ENCODE results near the gene NIPBL.
"Not testable (repeated sequence)": the region's sequence is repeated elsewhere in the genome, so short reads cannot be mapped to it uniquely, and the experiment has no call there.

NIPBL gene

GRCh38 chr5:36908544-36909260 is 32.1 kb downstream of the NIPBL start:
- no peak for DNase-seq

DNA sequence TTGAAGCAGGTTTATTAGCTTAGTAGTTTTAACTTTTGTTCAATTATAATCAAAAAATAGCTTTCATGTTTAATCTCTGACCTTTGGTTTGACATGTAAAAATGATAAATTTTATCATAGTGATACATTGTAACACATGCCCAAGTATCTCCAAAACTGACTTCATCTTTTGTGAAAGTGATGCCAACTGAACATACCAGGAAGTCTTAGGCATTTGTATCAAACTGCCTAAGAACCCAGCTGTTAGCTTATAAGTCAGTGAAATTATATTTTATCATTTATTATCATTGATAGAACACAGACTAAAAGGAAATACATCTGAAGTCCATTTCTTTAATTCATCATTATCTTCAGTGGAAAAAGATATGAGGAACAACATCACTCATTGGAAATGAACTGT is 39.1 kb downstream of the NIPBL start:
- DNase-seq, result no peak

- not testable (repeated sequence) for DNase-seq
These were observed 40.0 kb downstream of the NIPBL start for GRCh38 chr5:36916614-36917013.

- DNase-seq, result not testable (repeated sequence)
These were observed 40.8 kb downstream of the NIPBL start for GRCh38 chr5:36917358-36917757.

DNA sequence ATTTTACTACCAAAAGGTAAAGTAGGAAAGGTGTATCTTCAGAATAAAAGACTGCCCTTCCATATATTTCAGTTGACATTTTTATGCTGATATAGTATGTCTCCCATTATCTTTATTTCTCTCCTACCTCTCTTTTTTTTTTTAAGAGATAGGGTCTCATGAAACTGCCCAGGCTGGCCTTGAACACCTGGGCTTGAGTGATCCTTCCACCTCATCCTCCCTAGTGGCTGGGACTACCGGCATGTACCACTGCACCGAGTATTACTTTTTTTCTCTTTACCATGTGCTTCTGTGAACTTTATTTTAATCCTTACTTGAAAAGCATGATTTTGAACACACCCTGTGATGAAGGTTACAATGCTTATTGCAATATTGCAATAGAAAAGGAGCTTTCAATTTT is 42.7 kb downstream of the NIPBL start:
- DNase-seq, result no peak

- no peak for DNase-seq
These were observed 43.1 kb downstream of the NIPBL start for GRCh38 chr5:36919650-36920049.

DNA sequence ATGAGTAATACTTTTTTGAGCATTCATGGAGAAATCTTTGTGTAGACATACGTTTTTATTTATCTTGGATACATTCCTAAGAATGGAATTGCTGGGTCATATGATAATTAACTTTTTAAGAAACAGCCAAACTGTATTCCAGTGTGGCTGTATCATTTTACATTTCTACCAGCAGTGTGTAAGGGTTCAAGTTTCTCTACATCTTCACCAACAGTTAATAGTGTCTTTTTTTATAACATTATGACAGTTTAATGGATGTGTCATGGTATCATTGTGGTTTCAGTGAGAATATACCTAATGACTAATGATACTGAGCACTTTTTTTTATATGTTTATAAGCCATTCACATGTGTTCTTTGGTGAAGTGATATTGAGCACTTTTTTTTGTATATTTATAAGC is 52.4 kb downstream of the NIPBL start:
- DNase-seq, result no peak

DNA sequence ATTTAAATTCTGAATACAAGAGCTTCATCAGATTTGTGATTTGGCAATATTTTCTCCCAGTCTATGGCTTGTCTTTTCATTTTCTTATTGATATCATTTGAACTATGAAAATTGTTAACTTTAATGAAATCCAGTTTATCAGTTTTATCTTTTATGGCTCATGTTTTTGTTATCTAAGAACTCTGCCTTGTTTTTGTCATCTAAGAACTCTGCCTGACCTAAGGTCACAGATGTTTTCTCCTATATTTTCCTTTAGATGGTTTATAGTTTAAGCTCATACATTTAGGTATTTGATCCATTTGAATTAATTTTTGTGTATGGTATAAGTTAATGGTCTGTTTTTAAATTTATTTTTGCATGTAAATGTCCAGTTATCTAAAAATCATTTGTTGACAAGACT is 52.9 kb downstream of the NIPBL start:
- DNase-seq, result no peak

DNA sequence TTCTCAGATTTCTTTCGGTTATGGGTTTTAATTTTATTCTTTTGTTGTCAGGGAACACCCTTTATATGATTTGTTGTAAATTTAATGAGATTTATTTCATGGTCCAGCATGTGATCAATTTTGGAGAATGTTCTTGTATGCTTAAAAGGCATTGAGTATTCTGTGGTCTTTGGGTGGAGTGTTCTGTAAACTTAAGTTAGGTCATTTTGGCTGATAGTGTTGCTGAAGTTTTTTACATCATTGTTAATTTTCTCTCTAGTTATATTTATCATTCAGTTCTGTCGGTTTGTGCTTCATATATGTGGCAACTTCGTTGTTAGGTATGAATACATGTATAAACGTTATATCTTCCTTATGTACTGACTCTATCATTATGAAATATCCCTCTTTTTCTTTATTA is 55.5 kb downstream of the NIPBL start:
- no peak for DNase-seq

- no peak for DNase-seq
These were observed 56.1 kb downstream of the NIPBL start for GRCh38 chr5:36932699-36933098.

GRCh38 chr5:36934740-36935356 is 58.3 kb downstream of the NIPBL start:
- DNase-seq, result no peak

GRCh38 chr5:36935805-36936204 is 59.2 kb downstream of the NIPBL start:
- DNase-seq, result no peak

DNA sequence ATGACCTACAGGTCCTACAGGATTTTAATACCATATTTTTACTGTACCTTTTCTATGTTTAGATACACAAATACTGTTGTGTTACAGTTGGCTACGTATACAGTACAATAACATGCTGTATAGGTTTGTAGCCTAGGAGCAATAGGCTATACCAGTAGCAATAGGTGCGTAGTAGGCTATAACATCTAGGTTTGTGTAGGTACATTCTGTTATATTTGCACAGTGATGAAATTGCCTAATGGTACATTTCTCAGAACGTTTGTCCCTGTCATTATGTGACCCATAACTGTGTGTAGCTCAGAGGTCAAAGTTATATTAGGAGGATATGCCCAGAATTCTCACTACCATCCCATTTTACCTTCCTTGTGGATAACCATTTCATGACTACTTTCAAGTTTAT is 59.7 kb downstream of the NIPBL start:
- DNase-seq, result no peak

- no peak for DNase-seq
These were observed 61.6 kb downstream of the NIPBL start for GRCh38 chr5:36938129-36938528.

GRCh38 chr5:36939969-36940858 is 63.6 kb downstream of the NIPBL start:
- no peak for DNase-seq

- no peak for DNase-seq
These were observed 67.0 kb downstream of the NIPBL start for GRCh38 chr5:36943584-36943983.

GRCh38 chr5:36944024-36944423 is 67.5 kb downstream of the NIPBL start:
- DNase-seq, result no peak

DNA sequence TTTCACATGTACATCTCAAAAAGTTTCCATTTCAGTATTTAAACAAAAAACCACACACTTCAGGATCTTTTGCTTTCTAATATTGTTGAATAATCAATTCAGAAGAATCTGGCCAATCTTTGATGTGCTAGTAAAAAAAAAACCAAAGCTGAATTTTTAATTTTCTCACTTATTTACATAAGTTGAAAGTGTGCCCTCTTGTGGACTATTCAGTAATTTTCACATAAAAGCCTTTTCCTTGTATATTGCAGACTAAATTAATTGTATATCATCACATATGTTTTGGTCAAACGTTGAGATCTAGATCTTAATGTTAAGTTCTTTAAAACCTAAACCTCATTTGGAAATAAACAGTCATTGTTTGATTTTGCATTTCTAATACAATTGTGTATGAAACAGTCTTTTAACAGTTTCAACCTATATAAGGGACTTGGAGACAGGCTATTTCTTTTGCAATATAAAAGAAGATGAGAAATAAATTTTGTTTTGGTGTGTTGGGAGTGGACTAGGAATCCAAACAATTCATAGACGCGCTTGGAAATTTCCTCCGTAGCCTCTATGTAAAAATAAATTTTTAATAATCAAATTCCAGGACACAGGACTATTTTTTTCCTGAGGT is 68.1 kb downstream of the NIPBL start:
- peak; percentile 80 for DNase-seq

- DNase-seq, result no peak
These were observed 69.1 kb downstream of the NIPBL start for GRCh38 chr5:36945687-36946086.

DNA sequence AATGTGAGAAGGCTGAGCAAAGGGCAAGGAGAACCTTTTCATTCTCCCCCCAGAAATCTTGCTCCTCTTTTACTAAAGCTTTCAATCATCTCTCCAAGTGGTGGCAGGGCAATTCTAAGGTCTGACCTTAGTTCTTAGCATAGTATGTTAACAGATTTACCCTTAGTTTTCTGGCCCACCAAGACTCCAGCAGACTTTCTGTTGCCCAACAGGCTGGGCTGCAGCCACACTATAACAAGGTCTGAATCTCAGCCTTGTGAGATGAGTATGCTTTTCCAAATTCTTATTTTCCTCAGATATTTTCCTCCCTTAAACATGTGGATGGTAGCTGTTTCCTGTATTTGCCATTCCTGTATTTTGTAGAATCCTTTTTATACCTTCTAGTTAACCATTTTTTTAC is 69.5 kb downstream of the NIPBL start:
- DNase-seq, result no peak

GRCh38 chr5:36948041-36948440 is 71.5 kb downstream of the NIPBL start:
- DNase-seq, result no peak

GRCh38 chr5:36948650-36949049 is 72.1 kb downstream of the NIPBL start:
- DNase-seq, result no peak

DNA sequence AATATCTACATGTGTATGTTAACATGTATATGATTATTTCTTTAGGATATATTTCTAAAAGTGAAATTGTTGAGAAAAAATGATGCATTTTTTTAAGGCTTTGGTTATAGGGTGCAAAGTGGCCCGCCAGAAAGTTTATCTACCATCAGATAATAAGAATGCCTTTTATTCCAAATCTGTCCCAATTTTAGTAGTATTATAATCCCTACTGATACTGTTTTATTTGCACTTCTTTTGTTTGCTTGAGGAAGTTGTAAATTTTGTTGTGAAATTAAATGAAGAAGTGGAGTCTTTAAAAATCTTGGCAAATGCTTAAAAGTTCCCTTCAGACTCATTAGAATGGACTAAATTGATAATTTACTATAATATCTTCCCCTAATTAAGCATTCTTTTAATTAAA is 73.0 kb downstream of the NIPBL start:
- no peak for DNase-seq
